Osteoblast (primary cell): ENCODE measurements around the gene PGLYRP4. TPM values are rescaled to one million over a fixed set of nuclear protein-coding genes. Genes with fewer than 3 reads are reported as not detected.

ENCODE experiments used
- DNase-seq: peaks from one replicate; pipeline ENCODE4 v3.0.0; 2011; ENCODE audit warnings: low spot score, mixed read lengths; ENCODE audit not compliant: insufficient read length; ENCODE audit errors: missing footprints
- H2AFZ ChIP-seq: 2 replicates; pipeline ENCODE4 v1.6.0; 2011; ENCODE audit warnings: mild to moderate bottlenecking, low read length
- H3K27ac ChIP-seq: 2 replicates; pipeline ENCODE4 v1.5.1; 2011; ENCODE audit warnings: mild to moderate bottlenecking, low read depth, low read length, moderate library complexity
- H3K27me3 ChIP-seq: 2 replicates; pipeline ENCODE4 v1.6.0; 2012; ENCODE audit warnings: mild to moderate bottlenecking, control low read depth, inconsistent platforms, low read length, moderate library complexity; ENCODE audit not compliant: insufficient read depth
- H3K36me3 ChIP-seq: 2 replicates; pipeline ENCODE4 v1.5.1; 2011; ENCODE audit warnings: mild to moderate bottlenecking, low read length, control low read depth, moderate library complexity; ENCODE audit not compliant: insufficient read depth
- H3K4me1 ChIP-seq: 2 replicates; pipeline ENCODE4 v1.5.1; 2011; ENCODE audit warnings: mild to moderate bottlenecking, low read length, control low read depth, moderate library complexity; ENCODE audit not compliant: insufficient read depth
- H3K4me2 ChIP-seq: 2 replicates; pipeline ENCODE4 v1.6.0; 2011; ENCODE audit warnings: mild to moderate bottlenecking, low read length; ENCODE audit not compliant: insufficient read depth
- H3K4me3 ChIP-seq: fragments of 200-600 bp; sonication (generic); 3 replicates; pipeline ENCODE4 v1.5.1; 2012; ENCODE audit warnings: mild to moderate bottlenecking, low read length, inconsistent platforms; ENCODE audit not compliant: insufficient read depth
- H3K79me2 ChIP-seq: 2 replicates; pipeline ENCODE4 v1.6.0; 2012; ENCODE audit warnings: mild to moderate bottlenecking, low read length, control low read depth, inconsistent platforms; ENCODE audit not compliant: insufficient read depth
- H3K9me3 ChIP-seq: 2 replicates; pipeline ENCODE4 v1.5.1; 2011; ENCODE audit warnings: low read depth, low read length, control low read depth
- H4K20me1 ChIP-seq: 2 replicates; pipeline ENCODE4 v1.6.0; 2012; ENCODE audit warnings: mild to moderate bottlenecking, low read length, control low read depth; ENCODE audit not compliant: insufficient read depth
- CTCF ChIP-seq: IDR thresholded peaks from 2 replicates; pipeline ENCODE4 v1.5.1; 2011; ENCODE audit warnings: mild to moderate bottlenecking, low read depth, low read length, moderate library complexity; ENCODE audit errors: extremely low read depth
- total RNA-seq: library from RNA; depleted of rRNA; stranded (reverse); fragments of >200 nt; gene quantifications from 2 replicates; pipeline ENCODE4 v1.2.3, GENCODE V29; 2012

PGLYRP4 gene
- total RNA-seq, 1 donor, result not detected

- Histone ChIP-seq H3K4me3 (no peak overlapping the region), H3K79me2 (no peaks in the 10 kb centered on the region), H3K9me3 (no peaks in the 10 kb centered on the region), H3K4me2 (no peak overlapping the region), H3K4me1 (no peaks in the 10 kb centered on the region), H4K20me1 (no peaks in the 10 kb centered on the region), H3K27me3 (peaks cover 4% of the 10 kb centered on the region), H2AFZ (no peak overlapping the region), H3K36me3 (no peaks in the 10 kb centered on the region), H3K27ac (no peak overlapping the region)
- TF ChIP-seq CTCF, result no peak
- no peak for DNase-seq
Observed at GRCh38 chr1:153386500-153386901, 37.9 kb upstream of the PGLYRP4 start.

GRCh38 chr1:153384958-153385580 is 36.4 kb upstream of the PGLYRP4 start:
- TF ChIP-seq CTCF, result no peak
- H3K4me1 ChIP-seq, result no peaks in the 10 kb centered on the region
- no peaks in the 10 kb centered on the region for H3K36me3 ChIP-seq
- H3K4me3 ChIP-seq, result no peak overlapping the region
- DNase-seq, result no peak
- no peak overlapping the region for H2AFZ ChIP-seq
- H3K9me3 ChIP-seq, result no peaks in the 10 kb centered on the region
- H3K27ac ChIP-seq, result no peak overlapping the region
- no peak overlapping the region for H3K4me2 ChIP-seq
- no peaks in the 10 kb centered on the region for H4K20me1 ChIP-seq
- H3K27me3 ChIP-seq, result peaks cover 4% of the 10 kb centered on the region
- H3K79me2 ChIP-seq, result no peaks in the 10 kb centered on the region

GRCh38 chr1:153380711-153381110 is 32.1 kb upstream of the PGLYRP4 start:
- Histone ChIP-seq H3K36me3 (no peaks in the 10 kb centered on the region), H4K20me1 (no peaks in the 10 kb centered on the region), H3K4me3 (no peak overlapping the region), H3K27me3 (no peaks in the 10 kb centered on the region), H3K4me2 (no peak overlapping the region), H3K79me2 (no peaks in the 10 kb centered on the region), H3K9me3 (no peaks in the 10 kb centered on the region), H3K4me1 (peaks cover 3% of the 10 kb centered on the region), H2AFZ (no peak overlapping the region), H3K27ac (no peak overlapping the region)
- DNase-seq, result no peak
- no peak for TF ChIP-seq CTCF

GRCh38 chr1:153379591-153379990 is 30.9 kb upstream of the PGLYRP4 start:
- H3K27ac ChIP-seq, result no peak overlapping the region
- no peak overlapping the region for H2AFZ ChIP-seq
- H3K27me3 ChIP-seq, result no peaks in the 10 kb centered on the region
- DNase-seq, result no peak
- no peaks in the 10 kb centered on the region for H4K20me1 ChIP-seq
- H3K9me3 ChIP-seq, result no peaks in the 10 kb centered on the region
- no peak for TF ChIP-seq CTCF
- H3K4me1 ChIP-seq, result peaks cover 6% of the 10 kb centered on the region
- H3K4me3 ChIP-seq, result no peak overlapping the region
- H3K4me2 ChIP-seq, result no peak overlapping the region
- no peaks in the 10 kb centered on the region for H3K36me3 ChIP-seq
- no peaks in the 10 kb centered on the region for H3K79me2 ChIP-seq
